GM18519 (cell line): Measurements from ENCODE around the gene MSMB.
"Not testable (repeated sequence)": the region's sequence is repeated elsewhere in the genome, so short reads cannot be mapped to it uniquely, and the experiment has no call there.

Experiments
- ATAC-seq: cut with Tn5 transposase; IDR thresholded peaks from one replicate; pipeline ENCODE4 v1.9.1; 2021; ENCODE audit warnings: mild to moderate bottlenecking, moderate library complexity; ENCODE audit not compliant: unreplicated experiment, low FRiP score

The MSMB gene, protein sequence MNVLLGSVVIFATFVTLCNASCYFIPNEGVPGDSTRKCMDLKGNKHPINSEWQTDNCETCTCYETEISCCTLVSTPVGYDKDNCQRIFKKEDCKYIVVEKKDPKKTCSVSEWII

DNA sequence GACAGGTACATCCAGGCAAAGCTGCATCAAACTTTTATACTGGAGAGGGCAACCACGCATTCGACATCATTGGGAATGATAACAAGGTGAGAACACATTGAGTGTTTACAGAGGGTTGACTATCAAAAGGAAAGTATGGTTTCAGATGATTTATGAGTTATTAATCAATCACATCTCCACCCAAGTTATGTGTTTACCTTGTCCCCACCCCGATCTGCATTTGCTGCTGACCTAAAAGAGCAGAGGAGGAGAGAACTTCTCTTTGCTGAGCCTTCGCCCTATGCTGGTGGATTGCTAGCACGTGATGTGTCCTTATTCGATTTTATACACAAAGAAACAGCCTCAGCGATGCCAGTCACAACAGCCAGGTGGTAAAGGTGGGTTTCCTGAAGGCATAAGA, at the start of gene MSMB:
Gene MSMB, minus strand, starts transcription at position 9 of the 400 bp plus-strand sequence. CDS start 32 bp downstream, outside the sequence.
- no peak for ATAC-seq

DNA sequence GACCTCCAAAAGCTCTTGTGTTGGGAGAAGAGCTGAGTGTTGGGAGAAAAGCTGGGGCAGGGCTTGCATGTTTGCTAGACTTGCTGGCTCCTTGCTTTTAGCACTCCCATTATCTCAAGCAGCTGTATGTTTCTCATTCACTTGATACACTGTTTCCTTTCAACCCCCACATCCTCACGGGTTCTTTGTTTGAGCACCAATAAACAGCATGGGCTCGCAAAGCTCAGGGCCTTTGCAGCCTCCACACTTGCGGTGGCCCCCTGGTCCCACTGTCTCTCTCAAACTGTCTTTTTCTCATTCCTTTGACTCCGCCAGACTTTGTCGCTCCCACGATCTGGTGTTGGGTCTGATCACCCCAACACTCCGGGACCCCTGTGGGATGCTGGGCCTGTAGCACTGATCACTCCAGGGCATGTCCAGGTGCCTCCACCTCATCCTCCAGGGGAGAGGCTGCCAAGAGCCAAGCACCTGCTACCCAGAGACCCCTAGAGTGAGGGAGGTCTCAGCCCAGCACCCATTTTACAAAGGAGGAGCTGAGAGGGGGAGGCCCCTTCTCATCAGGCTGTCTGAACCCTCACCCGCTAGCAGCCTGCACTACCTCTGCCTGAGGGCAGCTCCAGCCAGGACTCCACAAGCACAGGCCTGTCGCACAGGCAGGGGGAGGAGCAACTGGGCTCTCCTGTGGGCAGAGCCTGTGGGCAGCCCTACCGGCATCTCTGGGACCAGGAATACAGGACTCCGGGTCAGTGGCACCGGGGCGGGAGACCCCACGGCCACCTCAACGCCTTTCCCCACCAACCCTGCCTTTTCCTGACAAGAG, 49.1 kb upstream of the MSMB start:
- no peak for ATAC-seq

DNA sequence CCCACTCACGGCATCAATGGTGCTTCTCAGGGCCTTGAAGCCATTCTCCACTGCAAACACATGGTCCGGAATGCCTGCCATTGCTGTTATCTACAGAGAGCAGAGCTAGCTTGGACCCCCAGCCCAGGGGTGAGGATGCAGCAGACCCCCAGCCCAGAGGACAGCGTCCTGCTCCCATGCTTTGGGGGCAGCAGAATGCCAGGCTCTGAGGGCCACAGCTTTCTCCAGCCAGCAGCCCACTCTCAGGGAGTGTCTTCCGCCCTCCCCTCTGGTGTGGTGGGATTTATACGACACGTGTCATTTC, 48.1 kb upstream of the MSMB start:
- no peak for ATAC-seq

DNA sequence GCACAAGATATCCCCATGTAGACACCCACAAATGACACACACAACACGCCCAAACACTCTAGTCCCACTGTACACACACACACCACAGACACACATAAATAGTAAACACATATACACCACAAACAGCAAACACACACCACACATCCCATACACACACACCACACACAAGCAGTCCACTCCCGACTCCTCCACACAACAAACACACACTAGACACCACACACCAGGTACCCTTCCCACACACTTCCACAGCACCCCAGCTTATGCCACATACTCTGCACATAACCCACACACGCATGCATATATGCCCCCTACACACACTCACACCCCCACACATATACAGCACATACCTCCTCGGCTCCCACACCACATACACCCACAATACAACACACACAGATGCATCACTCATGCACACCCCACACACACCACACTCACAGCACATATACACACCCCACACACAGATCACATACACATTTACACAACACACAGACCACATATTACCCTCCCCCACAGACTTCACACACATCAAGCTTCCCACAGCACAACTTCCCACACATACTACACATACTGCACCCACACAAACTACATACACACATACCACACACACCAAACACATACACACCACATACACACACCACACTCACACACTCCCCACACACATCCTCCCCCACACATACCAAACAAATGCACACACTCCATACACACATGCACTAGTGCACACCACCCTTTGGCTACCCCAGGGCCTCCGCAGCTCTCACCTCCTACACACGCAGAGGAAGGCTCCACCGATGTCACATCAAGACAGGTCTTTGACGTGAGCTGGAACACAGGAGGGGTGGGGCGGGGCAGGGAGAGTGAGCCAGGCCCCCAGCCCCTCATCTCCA, 47.5 kb upstream of the MSMB start:
- not testable (repeated sequence) for ATAC-seq

DNA sequence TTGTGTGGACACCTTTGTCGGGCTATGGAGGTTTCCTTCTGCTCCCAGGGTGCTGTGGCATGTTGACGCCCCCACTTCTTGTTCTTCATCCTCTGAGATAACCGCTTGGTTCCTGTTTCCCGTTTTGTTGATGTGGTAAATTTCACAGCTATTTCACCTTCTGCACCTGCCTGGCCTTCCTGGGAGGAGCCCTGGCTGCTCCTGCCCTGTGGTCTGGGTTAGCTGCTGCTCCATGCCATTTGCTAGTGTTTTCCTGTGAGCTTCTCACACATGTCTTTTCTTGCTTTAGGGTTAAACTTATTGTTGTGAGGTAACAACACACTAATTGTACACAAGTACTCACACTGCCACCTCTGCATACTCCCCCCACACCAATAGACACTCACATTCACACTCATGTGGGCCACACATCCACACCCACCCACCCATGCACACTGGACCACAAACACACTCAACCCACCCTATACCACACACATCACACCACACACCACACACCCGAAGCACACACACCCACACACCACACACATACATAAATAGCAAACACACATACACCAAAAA, 46.5 kb upstream of the MSMB start:
- ATAC-seq: no peak

DNA sequence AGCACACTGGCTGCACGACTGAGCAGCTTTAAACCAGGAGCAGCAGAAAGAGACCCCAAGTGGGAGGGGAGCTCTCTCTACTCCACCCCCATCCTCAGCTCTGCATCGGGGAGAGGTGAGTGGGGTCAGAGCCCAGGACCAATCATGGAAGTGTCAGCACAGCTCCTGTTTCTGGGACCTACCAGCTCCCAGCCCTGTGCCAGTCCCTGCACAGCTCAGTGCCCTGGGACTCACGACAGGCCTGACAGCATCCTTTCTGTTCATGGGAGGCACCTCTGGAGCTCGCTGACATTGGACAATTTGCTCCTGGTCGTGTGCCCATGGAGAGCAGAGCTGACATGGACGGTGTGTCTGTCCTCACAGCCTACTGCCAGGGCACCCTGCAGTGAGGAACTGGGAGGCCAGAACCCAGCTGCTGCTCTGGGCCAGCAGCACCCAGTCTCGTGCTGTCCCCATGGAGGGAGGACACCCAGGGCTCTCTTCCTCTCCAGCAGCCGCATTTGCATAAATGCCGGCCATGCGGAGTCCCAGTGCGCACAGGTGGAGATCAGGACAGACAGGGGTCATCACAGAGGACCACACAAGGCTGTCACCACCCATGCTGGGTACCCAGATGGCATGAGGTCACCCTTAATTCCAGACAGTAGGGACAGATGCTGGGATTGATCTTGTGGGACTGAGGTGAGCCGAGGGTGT, 45.9 kb upstream of the MSMB start:
- no peak for ATAC-seq

DNA sequence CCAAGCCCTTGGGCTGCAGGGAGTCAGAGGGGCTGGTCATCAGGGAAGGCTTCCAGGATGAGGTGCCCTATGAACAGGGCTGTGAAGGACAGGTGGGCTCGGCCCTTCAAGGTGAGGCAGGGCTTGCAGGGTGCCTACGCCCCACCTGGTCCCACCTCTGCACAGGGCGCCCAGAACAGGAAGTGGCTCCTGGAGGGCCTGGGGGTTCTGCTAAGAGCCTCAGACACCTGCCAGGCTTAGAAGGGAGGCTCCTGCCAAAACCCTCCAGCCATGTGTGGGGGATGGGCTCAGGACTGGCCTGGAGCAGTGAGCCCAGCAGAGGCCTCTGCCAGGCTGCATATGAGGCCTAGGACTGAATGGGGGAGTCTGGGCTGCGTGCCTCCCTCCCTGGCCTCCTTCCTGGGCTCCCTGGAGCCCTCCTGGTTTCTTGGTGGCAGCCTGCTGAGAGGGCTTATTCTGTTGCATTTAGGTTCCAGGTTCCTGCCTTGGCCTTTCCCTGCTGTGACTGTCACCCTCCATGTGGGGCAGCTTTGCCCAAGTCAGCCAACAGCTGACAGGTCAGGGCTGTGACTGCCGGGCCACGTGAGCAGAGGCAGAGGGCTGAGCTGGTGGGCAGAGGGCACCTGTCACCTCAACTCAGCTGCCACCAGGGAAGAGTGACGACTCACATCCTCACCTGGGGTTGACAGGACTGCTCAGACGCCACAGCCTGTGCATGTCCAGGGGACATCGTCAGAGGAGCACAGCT, 45.2 kb upstream of the MSMB start:
- no peak for ATAC-seq

DNA sequence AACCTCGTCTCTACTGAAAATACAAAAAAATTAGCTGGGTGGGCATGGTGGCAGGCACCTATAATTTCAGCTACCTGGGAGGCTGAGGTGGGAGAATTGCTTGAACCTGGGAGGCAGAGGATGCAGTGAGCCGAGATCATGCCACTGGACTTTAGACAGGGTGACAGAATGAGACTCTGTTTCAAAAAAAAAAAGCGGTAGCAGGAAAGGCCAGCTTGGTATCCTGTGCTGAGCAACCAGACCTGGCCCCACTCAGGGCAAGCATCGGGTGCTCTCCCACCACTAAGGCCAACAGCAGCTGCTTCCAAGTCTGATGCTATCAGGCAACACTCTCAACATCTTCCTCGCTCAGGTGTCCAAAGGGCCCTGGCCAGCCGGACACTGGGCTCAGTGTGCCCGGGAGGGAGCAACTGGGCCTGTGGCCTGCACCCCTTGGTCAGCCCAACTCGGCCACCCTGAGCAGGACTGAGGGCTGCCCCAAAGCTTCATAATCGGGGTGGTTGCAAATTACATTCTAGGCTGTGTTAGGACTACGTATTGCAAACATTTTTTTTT, 44.3 kb upstream of the MSMB start:
- ATAC-seq: no peak

DNA sequence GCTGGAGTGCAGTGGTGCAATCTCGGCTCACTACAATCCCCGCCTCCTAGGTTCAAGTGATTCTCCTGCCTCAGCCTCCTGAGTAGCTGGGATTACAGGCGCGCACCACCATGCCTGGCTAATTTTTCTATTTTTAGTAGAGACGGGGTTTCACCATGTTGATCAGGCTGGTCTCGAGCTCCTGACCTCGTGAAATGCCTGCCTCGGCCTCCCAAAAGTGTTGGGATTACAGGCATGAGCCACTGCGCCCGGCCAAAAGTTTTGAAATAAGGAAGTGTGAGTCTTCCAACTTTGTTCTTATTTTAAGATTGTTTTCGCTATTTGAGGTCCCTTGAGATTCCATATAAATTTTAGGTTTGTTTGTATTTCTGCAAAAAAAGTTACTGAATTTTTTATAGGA, 41.3 kb upstream of the MSMB start:
- ATAC-seq: not testable (repeated sequence)

DNA sequence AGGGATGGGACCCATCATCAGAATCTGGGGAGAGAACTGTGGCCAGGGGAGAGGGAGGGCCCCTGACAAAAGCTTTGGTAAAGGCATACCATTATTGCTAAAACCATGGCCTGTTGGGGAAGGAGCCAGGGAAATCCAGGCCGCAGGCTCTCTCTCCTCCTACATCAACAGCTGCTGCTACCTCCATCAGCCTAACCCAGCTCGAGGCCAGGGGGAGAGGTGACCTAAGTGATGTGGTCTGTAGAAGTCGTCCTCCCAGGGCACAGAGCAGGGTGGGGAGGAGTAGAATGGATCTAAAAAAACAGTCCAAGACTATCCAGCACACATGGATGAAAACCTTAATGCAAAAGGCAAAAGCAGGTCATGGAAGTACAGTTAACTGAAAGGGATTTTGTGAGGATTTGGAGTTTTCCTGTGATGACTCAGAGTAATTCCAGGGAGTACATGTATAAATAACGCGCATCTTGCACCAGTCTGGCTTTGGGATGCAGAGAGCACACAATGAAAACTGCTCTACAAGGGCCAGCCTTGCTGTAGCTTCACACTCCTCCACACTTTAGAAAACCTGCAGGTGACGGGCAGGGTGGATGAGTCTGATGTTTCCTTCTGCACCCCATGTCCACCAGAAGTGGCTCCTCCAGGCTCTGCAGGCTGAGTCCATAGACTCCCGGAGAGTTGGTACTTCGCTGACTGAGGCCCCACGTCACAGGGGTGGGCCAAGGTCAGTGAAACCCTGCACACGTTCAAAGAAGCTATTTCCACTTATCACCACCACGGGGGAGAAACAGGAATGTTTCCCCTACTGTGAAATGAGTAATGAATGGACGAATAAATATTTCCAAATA, 38.5 kb upstream of the MSMB start:
- no peak for ATAC-seq

DNA sequence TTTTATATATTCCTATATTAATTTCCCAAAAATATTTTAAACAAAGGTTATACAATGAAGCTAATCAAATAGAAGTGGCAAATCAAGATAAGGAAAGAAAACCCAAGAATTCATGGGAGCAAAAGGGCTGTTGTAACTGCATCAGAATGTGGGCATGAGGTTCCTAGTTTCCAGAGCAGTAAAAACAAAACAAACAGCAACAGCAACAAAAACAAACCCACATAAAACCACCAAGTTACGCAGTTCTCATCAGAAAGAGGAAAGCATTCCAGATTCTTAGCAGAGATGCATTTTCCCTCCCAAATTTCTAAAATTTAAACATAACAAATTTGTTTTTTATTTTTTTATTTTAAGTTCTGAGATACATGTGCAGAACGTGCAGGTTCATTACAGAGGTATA, 34.8 kb upstream of the MSMB start:
- no peak for ATAC-seq

DNA sequence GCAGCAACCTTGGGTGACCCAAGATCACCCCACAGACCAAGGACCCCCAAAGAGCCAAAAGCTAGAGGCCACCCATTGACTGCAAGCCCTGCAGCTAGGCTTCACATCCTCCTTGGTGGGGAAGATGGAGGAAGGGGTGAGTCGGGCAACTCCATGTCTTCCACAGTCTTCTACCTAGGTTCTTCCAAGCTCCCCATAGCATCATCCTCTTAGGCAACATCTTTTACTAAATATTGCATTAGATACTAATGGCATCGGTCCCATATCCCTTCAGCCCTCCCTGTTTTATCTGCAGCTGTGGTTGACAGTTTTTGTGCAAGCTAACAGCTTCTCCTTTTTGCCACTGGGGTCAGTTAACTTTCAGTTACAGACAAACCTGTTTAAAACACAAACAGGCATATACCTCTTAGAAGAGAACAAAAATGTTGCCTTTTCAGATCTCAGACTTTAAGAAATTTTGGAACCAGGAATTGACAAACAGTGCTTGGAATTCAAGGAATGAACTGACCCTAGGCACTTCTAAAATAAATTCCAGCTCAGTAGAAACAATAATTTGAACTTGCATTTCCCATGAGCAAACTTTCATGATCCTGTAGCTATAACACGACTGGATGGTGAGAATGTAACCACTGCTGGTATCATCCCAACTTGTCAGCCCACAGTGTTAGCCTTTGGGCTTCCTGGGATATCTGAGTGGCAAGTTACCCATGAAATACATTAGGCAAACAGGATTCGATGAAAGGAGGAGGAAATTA, 33.9 kb upstream of the MSMB start:
- ATAC-seq: no peak

DNA sequence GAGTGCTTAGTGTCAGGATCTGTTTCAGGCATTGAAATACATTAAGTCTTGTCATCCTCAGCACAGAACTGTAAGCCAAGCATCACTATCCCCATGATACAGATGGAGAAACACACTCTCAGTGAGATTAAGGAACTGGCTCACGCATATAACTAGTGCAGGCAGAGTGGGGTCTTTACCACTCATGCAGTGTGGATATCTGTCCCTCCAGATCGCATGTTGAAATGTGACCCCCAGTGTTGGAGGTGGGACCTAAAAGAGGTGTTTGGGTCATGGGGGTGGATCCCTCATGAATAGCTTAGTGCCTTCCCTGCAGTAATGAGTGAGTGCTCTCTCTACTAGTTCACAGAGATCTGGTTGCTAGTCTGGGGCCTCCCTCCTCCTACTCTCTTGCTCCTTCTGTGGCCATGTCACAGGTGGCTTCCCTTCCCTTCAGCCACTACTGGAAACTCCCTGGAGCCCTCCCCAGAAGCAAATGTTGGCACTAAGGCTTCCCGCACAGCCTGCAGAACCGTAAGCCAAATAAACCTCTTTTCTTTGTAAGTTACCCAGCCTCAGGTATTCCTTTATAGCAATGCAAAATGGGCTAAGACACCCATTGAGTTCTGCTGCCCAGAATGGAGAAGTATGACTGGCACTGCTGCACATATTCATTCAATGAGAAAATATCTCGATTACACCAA, 31.8 kb upstream of the MSMB start:
- no peak for ATAC-seq

DNA sequence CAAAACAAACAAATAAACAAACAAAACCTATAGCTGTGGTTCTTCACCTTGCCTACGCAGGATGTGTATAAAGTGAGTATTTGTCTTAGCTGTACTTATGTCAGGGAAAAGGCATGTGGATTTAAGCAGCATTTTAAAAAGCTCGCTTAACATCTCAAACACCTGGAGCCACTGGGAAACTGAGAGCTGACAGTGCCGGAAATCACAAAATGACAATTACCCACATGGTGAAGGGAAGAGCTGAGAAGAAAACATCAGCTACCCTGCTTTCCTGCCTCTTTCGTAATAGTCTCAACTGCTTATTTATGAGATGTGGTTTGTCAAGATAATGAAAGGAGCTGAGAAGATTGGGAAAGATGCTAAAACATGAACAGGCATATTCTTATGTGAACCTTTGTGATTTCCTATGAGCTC, 31.1 kb upstream of the MSMB start:
- no peak for ATAC-seq

DNA sequence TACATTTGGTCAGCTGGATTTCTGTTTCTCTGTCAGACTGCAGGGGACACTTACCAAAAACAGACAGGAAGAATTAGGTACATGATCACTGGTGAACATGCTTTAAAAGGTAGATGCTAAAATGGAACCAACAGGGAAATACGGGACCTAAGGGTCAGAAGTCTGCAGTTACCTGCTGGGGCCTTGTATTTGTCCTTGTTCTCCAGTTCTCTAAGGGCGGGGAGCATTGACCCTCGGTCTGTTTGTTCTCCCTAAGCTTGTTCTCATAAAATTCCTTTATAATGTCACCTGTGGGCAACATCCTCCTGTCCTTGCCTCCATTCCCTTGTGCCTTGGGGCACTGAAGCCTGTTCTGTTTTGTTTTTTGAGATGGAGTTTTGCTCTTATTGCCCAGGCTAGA, 29.8 kb upstream of the MSMB start:
- no peak for ATAC-seq

DNA sequence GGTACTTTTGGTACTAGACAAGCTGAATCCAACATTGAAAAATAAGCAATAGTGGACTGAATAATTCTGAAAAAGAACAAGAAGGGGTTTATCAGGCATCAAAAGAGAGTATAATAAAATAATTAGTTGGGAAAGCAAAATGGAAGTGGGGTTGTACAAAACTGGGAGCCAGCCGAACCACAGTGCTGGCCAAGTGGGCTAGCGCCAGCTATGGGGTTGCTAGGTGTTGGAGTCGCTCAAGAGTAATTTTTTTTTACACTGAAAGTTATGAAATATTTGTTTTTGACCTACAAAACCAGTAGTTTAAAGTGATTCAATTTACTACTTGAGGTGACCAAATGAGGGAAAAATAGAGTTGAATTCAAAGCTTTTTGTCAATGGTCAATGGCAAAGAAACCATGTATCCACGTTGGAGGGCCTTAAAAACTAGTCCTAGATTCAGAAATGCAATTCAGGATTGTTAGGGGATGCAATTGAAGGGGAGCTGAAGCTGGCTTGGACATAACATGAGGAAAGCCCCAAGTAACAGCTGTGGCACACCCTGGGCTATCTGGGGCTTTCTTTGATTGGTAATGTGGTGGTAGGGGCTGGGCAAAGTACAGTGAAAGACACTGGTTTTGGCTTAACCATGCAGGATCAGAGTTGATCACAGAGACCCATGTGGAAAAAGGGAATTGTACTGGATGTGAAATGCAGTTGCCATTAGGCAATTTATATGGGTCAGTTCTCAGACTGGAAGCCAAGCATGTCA, 28.3 kb upstream of the MSMB start:
- no peak for ATAC-seq

DNA sequence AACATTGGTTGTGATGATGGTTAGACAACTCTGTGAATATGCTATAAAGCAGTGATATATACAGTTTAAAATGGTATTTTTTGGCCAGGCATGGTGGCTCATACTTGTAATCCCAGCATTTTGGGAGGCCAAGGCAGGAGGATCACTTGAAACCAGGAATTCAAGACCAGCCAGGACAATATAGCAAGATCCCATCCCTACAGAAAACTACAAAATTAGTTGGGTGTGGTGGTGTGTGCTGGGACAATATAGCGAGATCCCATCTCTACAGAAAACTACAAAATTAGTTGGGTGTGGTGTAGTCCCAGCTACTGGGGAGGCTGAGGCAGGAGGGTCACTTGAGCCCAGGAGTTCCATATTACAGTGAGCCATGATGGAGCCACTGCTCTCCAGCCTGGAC, 27.5 kb upstream of the MSMB start:
- no peak for ATAC-seq
